ENCODE data around the gene REN. TPM values are rescaled to one million over a fixed set of nuclear protein-coding genes. Genes with fewer than 3 reads are reported as not detected.

The REN gene
- total and polyA plus RNA-seq, 2 of the 8 experiments (the other 6 are each of a cell fraction or from before 2014, with no cell fraction given): 0.05 TPM; not detected in 1

- Histone ChIP-seq H4K8ac (ENCODE audit: extremely low read depth, insufficient read depth, low read length) (no peak overlapping the region), H3K79me1 (ENCODE audit: low read depth, low read length) (peaks cover 4% of the 10 kb centered on the region; the same call in 1 of the 2 replicates), H3K4me1 (replicated peaks in 1 of 4; ENCODE audit: control insufficient read depth in 3 of 4, insufficient read depth in 4 of 4, low read length in 3 of 4) (peaks cover 4 to 28% (median 8%) of the 10 kb centered on the region in 4 experiments), H3K9ac (replicated peaks in 1 of 4; ENCODE audit: extremely low read depth in 1 of 4, low read depth in 3 of 4, low read length in 3 of 4) (no peak overlapping the region), H3K27ac (ENCODE audit: low read depth, low read length) (no peak overlapping the region), H2BK5ac (ENCODE audit: low read depth, low read length) (peak overlapping the region; percentile 41; the same call in 1 of the 2 replicates), H4K5ac (ENCODE audit: insufficient read length, low read depth, low read length) (no peak overlapping the region), H3K18ac (ENCODE audit: extremely low read depth, low read length) (no peak overlapping the region), H2AK5ac (ENCODE audit: low read depth, low read length) (no peak overlapping the region), H2BK20ac (ENCODE audit: low read length) (no peak overlapping the region), H3K36me3 (ENCODE audit: control insufficient read depth in 2 of 4, insufficient read depth in 4 of 4, low read length in 3 of 4) (peaks cover 8 to 49% (median 44%) of the 10 kb centered on the region in 4 experiments), H3K79me2 (ENCODE audit: control insufficient read depth in 1 of 2, insufficient read depth in 2 of 2, low read length in 2 of 2) (0 out of 4 replicates have a peak, but pooled peaks cover 0 to 5% of the 10 kb centered on the region in 2 experiments), H3K27me3 (replicated peaks in 1 of 4; ENCODE audit: control insufficient read depth in 3 of 4, extremely low read depth in 1 of 4, insufficient read depth in 3 of 4, low read length in 3 of 4) (no peaks in the 10 kb centered on the region), H2BK12ac (ENCODE audit: low read depth, low read length) (no peak overlapping the region), H2BK15ac (ENCODE audit: low read length) (no peak overlapping the region), H3K4me2 (ENCODE audit: insufficient read depth in 1 of 2, low read depth in 2 of 2, low read length in 2 of 2) (no peak overlapping the region), H4K91ac (replicated peaks; ENCODE audit: insufficient read length, low read length) (no peak overlapping the region), H2BK120ac (replicated peaks; ENCODE audit: low read depth, low read length) (no peak overlapping the region), H3K14ac (ENCODE audit: insufficient read length) (no peak overlapping the region), H3K23me2 (ENCODE audit: low read depth, low read length) (no peaks in the 10 kb centered on the region), H2AFZ (ENCODE audit: low read length) (no peak overlapping the region), H3K4me3 (ENCODE audit: extremely low read depth in 1 of 4, insufficient read depth in 2 of 4, low read depth in 3 of 4, low read length in 4 of 4) (no peak overlapping the region), H4K20me1 (replicated peaks in 1 of 2; ENCODE audit: control insufficient read depth in 1 of 2, insufficient read depth in 2 of 2, low read length in 2 of 2) (peaks cover 8 to 19% of the 10 kb centered on the region in 2 experiments), H3K23ac (ENCODE audit: insufficient read length) (no peak overlapping the region), H3K9me3 (ENCODE audit: insufficient read depth in 2 of 2, low read depth in 1 of 2, low read length in 1 of 2) (no peaks in the 10 kb centered on the region), H3K4ac (replicated peaks; ENCODE audit: insufficient read length, low read depth, low read length) (no peak overlapping the region), H3K56ac (replicated peaks; ENCODE audit: insufficient read length, low read depth, low read length) (no peak overlapping the region)
- WGBS, 2 experiments (ENCODE audit: extremely low coverage in 1 of 2, insufficient coverage in 1 of 2, insufficient read length in 1 of 2, insufficient replicate concordance in 2 of 2, low coverage in 1 of 2, low lambda C conversion rate in 2 of 2, missing lambda C conversion rate in 1 of 2): 84% methylated on average over 8 of the region's 8 CpGs; no CpG with 5 or more reads in 1 of the 2 experiments
- no peak for DNase-seq (ENCODE audit: low read depth in 1 of 2, low spot score in 2 of 2)
- no peak for FAIRE-seq
- POLR2A ChIA-PET (ENCODE audit: partially characterized antibody): interaction anchor here (1.1 to 13.3 kb wide), 5 partner anchors 10 to 259 kb away, joined by 4 to 174 read pairs (median 4); partner anchors contain the start of gene SNRPE
- CTCF ChIA-PET (ENCODE audit: partially characterized antibody): interaction anchor here (1.3 to 11.3 kb wide), 7 partner anchors 12 to 257 kb away, joined by 3 to 261 read pairs (median 99); partner anchors contain the start of genes ETNK2 and SOX13
- TF ChIP-seq CBX5 (IDR thresholded peaks at IDR 0.05; ENCODE audit: low read depth, low read length) (no peak), ASH2L (IDR thresholded peaks at IDR 0.05; ENCODE audit: low read length) (no peak), CTCF (IDR thresholded peaks at IDR 0.05; ENCODE audit: control extremely low read depth in 1 of 3, insufficient read depth in 1 of 3, low read depth in 1 of 3, low read length in 3 of 3) (no peak), TAF1 (IDR thresholded peaks at IDR 0.05; ENCODE audit: low read depth, low read length) (no peak), MAX (IDR thresholded peaks at IDR 0.05) (no peak), SIX5 (IDR thresholded peaks at IDR 0.05; ENCODE audit: low read depth, low read length) (no peak), CREB1 (IDR thresholded peaks at IDR 0.05) (no peak), RBBP5 (IDR thresholded peaks at IDR 0.05; ENCODE audit: borderline replicate concordance, low read depth, low read length) (no peak), YY1 (IDR thresholded peaks at IDR 0.05; ENCODE audit: low read depth, low read length) (no peak), CBX8 (IDR thresholded peaks at IDR 0.05; ENCODE audit: borderline replicate concordance, low read depth, low read length) (no peak), TEAD4 (IDR thresholded peaks at IDR 0.05; ENCODE audit: low read depth, low read length) (no peak)
These were observed 39.8 kb downstream of the REN start for GRCh38 chr1:204126386-204126785.
